Measurements from ENCODE around the gene BPNT1. TPM values are rescaled to one million over a fixed set of nuclear protein-coding genes. Genes with fewer than 3 reads are reported as not detected.

The BPNT1 gene
- total and polyA plus RNA-seq, 2 of the 13 experiments (the other 11 are each of a cell fraction or from before 2014, with no cell fraction given) = 35.2 to 43.9 TPM

- Histone ChIP-seq H2AFZ (ENCODE audit: low read length) (no peak overlapping the region), H3K4me2 (ENCODE audit: low read depth, low read length) (no peak overlapping the region), H3K4me1 (ENCODE audit: insufficient read depth, low read length) (no peaks in the 10 kb centered on the region), H3K4me3 (replicated peaks in 1 of 3; ENCODE audit: insufficient read depth in 1 of 3, low read depth in 2 of 3, low read length in 3 of 3) (no peak overlapping the region), H3K27ac (ENCODE audit: extremely low read length, insufficient read depth, low read length) (no peak overlapping the region), H3K36me3 (replicated peaks in 1 of 2; ENCODE audit: control insufficient read depth in 1 of 2, insufficient read depth in 2 of 2, low read length in 2 of 2) (peaks cover 14 to 84% of the 10 kb centered on the region in 2 experiments), H3K9me3 (ENCODE audit: low read length) (no peaks in the 10 kb centered on the region), H3K79me2 (ENCODE audit: insufficient read depth, low read length) (no peaks in the 10 kb centered on the region), H3K27me3 (ENCODE audit: control insufficient read depth in 1 of 2, insufficient read depth in 2 of 2, low read length in 2 of 2) (no peaks in the 10 kb centered on the region), H3K9ac (ENCODE audit: insufficient read depth, low read depth, low read length) (no peak overlapping the region), H4K20me1 (ENCODE audit: insufficient read depth, low read length) (no peaks in the 10 kb centered on the region)
- POLR2A ChIA-PET = no interaction called here
- FAIRE-seq (no peak), DNase-seq (ENCODE audit: low spot score) (no peak), ATAC-seq (no peak)
- in situ Hi-C loops (cut with HindIII; ENCODE audit: extremely low pct_ligation_motif_present, low pct_unique_long_range_greater_than_20kb) (no loop called here), intact Hi-C loops (cut with micrococcal nuclease; ENCODE audit: unreplicated experiment) (no loop called here)
- TF ChIP-seq ZNF879 (CRISPR knock-in tag; IDR thresholded peaks at IDR 0.05) = no peak
- no peak for TF ChIP-seq ZNF800 (CRISPR knock-in tag; IDR thresholded peaks at IDR 0.05)
- no peak for TF ChIP-seq BATF2 (CRISPR knock-in tag; IDR thresholded peaks at IDR 0.05)
- TF ChIP-seq PATZ1 (CRISPR knock-in tag; IDR thresholded peaks at IDR 0.05) = no peak
- no peak for TF ChIP-seq GATA4 (IDR thresholded peaks at IDR 0.05; ENCODE audit: borderline replicate concordance, low read depth)
- peak; percentile 83 for TF ChIP-seq MAFF (IDR thresholded peaks at IDR 0.05; ENCODE audit: low read depth, low read length)
- no peak for TF ChIP-seq ZNF296 (CRISPR knock-in tag; conservative IDR thresholded peaks at IDR 0.05)
- no peak for TF ChIP-seq IRF1 (CRISPR knock-in tag; IDR thresholded peaks at IDR 0.05; ENCODE audit: low read depth)
- TF ChIP-seq SP1 (IDR thresholded peaks at IDR 0.05) = no peak
- TF ChIP-seq SP1 (CRISPR knock-in tag; IDR thresholded peaks at IDR 0.05) = no peak
- no peak for TF ChIP-seq SMAD1 (CRISPR knock-in tag; IDR thresholded peaks at IDR 0.05; ENCODE audit: borderline replicate concordance, low read depth)
- TF ChIP-seq MAFK (conservative IDR thresholded peaks at IDR 0.05 in 1 of 2, IDR thresholded peaks at IDR 0.05 in 1 of 2; ENCODE audit: low read length in 2 of 2) = peak; percentile 77 to 86
- no peak for TF ChIP-seq ZNF646 (CRISPR knock-in tag; IDR thresholded peaks at IDR 0.05)
- no TSS peak for BruUV-seq (replicated peaks)
- CTCF ChIA-PET (ENCODE audit: low intra/inter-chr PET ratio, low total read pairs) = no interaction called here
Observed at GRCh38 chr1:220019071-220019470, 70.5 kb downstream of the BPNT1 start.

Measured in HepG2 (cell line).